NAMALWA (cell line): Measurements from ENCODE around the gene FIZ1.
"Not testable (repeated sequence)": the region's sequence is repeated elsewhere in the genome, so short reads cannot be mapped to it uniquely, and the experiment has no call there.

Experiments used
- DNase-seq: peaks from one replicate; pipeline ENCODE4 v3.0.0-alpha.2; 2015; ENCODE audit warnings: low spot score

The FIZ1 gene

DNA sequence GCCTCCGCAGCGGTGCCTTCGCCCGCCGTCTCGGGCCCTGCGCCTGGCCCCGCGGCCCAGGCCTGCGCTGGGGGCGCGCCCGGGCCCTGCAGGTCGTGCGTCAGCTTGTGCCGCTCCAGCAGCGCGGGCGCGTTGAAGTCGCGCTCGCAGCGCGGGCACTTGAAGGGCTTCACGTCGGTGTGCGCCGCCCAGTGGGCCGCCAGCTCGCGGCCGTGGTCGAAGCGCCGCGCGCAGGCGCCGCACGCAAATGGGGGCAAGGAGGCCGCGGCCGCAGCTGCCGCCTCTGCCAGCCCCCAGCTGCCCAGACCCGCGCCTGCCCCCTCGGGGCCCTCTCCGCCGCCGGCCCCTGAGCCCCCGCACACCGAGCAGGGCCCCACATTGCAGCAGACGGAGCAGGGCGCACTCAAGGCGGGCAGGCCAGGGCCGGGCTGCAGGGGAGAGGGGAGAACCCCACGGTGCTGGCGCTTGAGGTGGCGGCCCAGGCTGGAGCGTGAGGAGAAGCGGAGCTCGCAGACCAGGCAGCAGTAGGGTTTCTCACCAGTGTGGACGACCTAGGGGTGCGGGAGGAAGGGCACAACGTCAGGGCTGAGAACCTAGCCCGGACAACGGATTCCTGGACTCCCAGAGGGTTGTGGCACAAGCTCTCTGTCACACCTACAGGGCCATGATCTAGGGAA, 6.1 kb downstream of the FIZ1 start:
- no peak for DNase-seq

DNA sequence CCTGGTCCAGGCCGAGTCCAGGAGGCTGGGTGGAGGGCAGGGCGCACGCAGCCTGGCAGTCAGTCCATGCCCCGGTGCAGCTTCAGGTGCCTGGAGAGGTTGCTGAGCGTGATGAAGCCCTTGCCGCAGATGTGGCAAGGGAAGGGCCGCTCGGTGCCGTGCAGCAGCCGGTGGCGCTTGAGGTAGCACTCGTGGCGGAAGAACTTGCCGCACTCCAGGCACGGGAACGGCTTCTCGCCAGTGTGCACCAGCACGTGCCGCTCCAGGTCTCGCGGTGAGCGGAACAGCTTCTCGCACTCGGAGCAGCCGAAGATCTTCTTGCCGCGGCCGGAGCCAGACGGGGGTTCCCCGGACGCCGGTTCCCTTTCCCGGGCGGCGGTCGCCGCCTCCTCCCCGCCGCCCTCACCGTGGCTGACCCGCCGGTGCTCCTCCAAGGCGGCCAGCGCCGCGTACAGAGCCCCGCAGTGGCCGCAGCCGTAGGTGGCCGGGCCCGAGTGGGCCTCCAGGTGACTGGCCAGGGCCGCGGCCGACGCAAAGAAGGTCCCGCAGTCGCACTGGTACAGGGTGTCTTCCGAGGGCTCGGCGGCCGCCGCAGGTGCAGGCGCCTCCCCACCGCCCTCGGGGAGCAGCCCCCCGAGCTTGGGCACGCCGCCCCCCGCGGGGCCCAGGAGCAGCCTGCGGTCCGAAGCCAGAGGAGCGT, 6.8 kb downstream of the FIZ1 start:
- no peak for DNase-seq

DNA sequence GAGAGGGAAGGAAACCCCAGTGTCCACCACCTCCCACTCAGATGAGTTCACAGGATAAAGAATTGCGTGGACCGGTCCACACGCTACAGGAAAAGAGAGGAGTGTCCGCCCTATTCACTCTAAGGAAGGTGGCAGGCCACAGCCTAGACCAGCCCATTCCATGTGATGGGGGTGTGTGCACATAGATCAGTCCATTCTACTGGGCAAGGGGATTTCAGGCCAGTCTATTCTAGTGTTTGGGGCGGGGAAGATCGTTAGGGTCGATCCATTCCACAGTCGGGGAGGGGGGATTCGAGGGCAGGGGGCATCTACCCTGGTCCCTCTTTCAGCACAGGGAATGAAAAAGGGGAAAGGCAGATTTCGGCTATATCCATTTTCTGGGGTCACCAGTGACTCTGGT, 7.8 kb downstream of the FIZ1 start:
- DNase-seq, result peak; percentile 28

DNA sequence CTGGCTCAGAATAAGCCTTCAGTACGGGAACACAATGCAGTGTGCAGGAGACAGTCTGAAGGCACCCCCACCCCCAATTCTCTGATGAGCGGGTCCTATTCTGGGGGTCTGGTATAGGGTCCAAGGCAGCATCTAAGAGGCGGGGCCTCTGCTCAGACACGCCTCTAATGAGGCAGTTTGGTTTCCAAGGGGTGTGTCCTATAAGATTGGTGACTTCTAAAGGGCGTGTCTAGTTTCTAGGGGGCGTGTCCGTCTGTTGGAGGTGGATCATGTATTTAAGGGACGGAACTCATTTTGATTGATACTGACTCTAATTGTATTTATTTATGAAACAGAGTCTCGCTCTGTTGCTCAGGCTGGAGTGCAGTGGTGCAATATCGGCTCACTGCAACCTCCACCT, 8.7 kb downstream of the FIZ1 start:
- peak; percentile 84 for DNase-seq

DNA sequence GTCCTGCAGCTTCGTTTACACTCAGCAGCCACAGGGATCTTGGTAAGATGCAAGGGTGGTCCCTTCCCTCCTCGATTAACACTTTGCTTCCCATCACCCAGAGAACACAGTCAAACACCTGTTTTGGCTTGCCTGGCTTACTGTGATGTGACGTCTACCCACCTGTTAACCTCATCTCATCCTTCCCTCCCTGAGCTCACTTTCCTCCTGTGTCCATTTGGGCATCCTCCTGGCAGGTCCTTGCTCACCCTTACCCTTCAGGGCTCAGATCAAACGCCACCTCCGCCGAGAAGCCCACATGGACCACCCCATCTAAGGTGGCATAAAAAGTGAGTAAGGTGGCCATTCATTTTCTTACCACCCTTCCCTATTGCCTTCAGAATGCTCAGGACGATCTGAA, 9.2 kb downstream of the FIZ1 start:
- DNase-seq, result no peak

DNA sequence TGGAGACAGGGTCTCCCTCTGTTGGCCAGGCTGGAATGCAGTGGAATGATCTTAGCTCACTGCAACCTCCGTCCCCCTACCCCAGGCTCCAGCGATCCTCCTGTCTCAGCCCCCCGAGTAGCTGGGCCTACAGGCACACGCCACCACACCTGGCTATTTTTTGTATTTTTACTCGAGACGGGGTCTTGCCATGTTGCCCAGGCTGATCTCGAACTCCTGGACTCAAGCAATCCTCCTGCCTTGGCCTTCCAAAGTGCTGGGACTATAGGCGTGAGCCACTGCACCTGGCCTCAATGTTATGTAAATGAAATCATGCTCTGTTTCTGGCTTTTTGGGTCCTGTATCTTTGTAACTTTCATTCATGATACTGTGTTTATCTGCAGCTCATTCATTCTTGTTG, 10.6 kb downstream of the FIZ1 start:
- no peak for DNase-seq

DNA sequence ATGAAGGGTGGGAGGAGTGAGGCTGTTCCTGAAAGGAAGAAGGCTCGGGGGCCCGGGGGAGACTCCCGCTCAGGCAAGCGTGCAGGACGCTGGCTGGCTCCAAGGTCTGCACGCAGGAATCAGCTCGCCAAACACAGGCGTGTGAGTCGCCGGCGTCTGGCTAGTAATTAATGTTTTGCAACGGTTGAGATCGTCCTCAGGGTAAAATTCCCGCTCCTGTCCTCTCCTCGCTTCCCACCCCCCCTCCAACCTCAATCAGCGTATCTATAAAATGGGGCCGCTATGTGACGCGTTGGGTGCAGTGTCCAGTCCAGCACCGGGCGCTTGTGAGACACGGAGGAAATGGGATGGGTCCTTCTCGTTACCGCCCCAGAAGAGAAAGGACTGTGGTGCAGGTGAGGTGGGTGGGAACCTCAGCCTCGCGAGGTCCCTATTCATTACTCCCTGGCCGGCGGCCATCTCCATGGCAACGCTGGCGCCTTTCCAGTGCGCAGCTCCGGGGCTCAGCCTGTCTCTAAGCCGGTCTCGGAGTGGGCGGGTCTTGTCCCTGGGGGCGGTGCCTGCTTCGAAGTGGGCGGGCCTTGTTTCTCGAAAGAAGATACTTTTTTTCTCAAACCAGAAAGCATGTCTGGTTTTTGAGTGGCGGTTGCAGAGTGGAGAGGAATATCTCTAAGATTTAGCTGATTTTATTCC, 12.2 kb downstream of the FIZ1 start:
- peak; percentile 97 for DNase-seq

DNA sequence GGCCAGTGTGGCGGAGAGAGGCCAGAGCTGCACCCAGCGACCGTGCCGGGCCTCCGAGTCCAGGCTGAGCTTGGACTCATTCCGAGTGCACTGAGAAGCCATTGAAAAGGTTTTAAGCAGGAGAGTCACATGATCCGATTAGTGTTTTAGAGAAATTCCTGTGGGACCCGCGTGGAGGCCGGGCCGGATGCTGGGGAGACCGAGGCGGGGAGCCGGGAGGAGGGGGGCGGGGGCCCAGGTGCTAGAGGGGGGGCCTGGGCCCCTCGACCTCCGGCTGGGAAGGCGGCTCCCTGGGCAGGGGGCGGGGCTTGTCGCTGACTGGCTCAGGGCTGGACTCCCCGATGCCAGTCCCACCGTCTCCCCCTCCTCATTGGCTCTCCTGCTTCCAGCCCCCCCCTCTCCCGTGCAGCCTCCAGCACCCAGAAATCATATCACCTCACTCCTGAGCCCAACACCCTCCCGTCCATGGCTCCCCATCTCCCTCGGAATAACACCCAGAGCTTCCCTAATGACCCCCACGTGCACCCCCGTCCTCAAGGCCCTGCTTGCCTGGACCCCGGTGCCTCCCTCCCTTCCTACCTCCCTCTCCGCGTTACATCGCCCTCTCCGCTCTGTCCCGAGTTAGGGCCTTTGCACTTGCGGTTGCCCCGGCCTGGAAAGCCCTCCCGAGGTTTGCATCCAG, 13.5 kb downstream of the FIZ1 start:
- peak; percentile 68 for DNase-seq

DNA sequence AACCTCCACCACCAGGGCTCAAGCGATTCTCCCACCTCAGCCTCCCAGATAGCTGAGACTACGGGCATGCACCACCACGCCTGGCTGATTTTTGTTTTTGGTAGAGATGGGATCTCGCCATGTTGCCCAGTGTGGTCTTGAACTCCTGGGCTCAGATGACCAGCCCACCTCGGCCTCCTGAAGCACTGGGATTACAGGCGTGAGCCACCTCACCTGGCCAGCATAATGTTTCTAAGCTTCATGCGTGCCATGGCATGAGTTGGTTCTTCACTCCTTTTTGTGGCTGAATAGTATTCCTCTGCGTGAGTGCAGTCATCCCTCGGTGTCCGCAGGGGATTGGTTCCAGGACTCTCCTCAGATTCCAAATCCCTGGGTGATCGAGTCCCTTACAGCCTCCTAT, 14.4 kb downstream of the FIZ1 start:
- DNase-seq, result no peak

DNA sequence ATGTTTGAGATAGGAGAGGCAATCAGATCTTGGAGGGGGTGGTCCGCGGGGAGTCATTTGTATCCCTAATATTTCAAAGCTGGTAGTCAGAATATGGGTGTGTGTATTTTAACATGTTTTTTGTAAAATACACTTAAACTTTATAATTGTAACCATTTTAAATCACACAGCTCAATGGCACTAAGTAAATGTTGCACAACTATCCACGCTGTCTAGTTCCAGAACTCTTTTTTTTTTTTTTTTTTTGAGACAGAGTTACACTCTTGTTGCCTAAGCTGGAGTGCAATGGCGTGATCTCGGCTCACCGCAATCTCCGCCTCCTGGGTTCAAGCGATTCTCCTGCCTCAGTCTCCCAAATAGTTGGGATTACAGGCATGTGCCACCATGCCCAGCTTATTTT, 15.4 kb downstream of the FIZ1 start:
- not testable (repeated sequence) for DNase-seq

DNA sequence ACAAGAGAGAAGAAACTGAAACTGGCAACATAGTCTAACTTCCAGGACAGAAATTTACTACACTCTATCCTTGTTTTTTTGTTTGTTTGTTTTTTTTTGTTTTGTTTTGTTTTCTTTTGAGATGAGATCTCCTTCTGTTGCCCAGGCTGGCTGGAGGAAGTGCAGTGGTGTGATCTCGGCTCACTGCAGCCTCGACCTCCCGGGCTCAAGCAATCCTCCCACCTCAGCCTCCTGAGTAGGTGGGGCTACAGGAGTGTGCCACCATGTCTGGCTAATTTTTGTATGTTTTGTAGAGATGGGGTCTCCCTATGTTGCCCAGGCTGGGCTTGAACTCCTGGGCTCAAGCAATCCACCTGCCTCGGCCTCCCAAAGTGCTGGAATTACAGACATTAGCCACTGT, 17.0 kb downstream of the FIZ1 start:
- not testable (repeated sequence) for DNase-seq

DNA sequence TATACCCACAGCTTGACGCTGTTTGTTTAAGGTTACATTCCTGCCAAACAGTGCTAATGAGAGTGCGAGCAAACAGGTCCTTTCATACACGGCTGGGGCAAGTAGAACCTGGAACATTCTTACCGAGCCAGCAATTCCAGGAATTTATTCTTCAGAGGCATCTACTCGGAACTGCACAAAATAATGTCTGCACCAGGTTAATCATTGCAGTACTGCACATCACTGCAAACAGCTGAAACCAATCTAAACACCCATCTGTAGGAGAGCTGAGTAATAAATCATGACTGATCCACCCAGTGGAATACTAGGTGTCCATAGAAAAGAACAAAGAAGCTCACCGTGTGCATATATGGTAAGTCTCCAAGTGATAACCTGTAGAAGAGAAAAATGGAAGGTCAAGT, 17.5 kb downstream of the FIZ1 start:
- DNase-seq, result no peak

DNA sequence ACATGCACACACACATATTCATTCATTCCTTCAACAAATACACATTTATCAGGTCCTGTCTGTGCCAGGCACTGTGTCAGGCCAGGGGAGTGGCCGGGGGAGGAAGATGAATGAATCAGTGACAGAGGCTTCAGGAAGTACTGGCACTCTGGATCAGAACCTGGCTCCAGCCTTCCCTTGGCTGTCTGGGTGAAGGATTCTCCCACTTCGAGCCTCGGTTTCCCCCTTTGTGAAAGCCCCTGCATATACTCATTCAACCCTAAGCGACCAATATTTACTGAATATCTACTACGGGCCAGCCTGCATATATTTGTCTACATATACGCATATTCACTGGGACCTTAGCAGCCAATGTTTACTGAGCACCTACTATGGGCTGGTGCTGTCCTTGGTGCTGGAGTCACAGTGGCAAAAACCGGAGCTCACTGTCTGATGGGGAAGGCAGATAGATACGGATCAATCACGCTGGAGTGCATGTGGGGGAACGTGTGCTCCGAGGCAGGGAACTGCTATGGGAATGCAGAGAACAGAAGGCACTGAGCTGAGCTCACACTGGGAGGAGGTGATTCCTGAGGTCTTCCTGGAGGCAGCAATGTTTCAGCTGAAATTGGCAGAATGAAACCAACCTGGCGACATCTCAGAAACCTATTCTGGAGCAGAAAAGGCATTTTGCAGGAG, 18.0 kb downstream of the FIZ1 start:
- peak; percentile 38 for DNase-seq

DNA sequence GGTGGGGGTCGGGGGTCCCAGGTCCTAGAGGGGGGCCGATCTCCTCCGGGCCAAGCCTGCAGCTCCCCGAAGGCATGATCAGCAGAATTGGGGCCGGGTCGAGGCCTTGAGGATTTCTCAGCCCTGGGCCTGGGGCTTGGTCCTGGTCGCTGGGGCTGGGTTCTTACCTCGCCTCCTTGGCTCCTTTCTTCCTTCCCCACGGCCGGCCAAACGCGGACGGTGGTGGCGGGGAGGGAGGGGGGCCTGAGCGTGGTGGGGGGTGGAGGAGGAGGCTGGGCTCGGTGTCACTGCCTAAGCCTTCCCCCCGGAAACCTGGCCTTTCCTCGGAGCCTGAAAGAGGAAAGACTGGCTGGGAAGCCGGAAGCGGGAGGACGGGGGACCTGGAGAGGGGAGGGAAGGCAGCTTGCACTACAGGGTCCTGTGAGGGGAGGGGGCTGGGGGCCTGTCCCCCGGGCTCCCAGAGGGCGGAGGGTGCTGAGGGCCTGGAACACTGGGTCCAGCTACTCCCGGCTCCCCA, 18.6 kb downstream of the FIZ1 start, which contains the start of gene ZNF579:
Gene ZNF579 (minus strand): TSS at position 221 of the 517 bp plus-strand sequence. CDS start 1,209 bp downstream, outside the sequence.
- peak; percentile 83 for DNase-seq

DNA sequence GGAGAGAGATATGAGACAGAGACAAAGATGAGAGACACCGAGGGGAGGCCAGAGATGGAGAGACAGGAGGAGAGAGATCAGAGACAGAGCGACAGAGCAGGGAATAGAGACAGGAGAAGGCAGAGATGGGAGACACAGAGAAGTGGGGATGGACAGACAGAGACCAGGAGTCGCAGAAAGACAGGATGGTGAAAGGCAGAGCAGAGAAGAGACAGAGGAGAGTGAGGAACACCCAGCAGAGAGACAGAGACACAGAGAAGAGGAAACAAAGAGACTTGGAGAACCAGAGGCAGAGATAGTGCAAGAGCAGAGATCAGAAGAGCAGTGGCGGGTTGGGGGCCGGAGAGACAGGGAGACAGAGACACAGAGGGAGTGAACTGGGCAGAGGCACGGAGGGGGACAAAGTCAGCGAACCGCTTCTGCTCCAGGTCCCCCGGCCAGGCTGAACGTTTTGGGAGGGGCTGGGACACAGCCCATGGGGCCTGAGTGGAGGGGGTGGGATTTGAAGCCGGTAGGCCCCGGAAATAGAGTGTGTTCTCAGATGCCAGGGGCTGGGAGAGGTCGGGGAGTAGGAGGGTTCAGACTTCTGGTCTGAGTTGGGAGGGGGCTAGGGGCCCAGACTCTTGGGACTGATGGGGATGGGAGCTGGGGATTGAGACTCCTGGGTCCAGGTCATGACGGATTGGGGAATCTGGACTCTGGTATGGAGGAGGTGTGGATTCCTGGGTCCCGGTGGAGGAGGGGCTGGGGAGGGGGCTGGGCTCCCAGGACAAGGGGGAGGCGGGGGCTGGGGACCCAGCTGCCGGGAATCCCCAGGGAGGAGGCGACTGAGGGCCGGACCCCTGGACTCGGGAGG, 19.3 kb downstream of the FIZ1 start:
- peak; percentile 53 for DNase-seq

DNA sequence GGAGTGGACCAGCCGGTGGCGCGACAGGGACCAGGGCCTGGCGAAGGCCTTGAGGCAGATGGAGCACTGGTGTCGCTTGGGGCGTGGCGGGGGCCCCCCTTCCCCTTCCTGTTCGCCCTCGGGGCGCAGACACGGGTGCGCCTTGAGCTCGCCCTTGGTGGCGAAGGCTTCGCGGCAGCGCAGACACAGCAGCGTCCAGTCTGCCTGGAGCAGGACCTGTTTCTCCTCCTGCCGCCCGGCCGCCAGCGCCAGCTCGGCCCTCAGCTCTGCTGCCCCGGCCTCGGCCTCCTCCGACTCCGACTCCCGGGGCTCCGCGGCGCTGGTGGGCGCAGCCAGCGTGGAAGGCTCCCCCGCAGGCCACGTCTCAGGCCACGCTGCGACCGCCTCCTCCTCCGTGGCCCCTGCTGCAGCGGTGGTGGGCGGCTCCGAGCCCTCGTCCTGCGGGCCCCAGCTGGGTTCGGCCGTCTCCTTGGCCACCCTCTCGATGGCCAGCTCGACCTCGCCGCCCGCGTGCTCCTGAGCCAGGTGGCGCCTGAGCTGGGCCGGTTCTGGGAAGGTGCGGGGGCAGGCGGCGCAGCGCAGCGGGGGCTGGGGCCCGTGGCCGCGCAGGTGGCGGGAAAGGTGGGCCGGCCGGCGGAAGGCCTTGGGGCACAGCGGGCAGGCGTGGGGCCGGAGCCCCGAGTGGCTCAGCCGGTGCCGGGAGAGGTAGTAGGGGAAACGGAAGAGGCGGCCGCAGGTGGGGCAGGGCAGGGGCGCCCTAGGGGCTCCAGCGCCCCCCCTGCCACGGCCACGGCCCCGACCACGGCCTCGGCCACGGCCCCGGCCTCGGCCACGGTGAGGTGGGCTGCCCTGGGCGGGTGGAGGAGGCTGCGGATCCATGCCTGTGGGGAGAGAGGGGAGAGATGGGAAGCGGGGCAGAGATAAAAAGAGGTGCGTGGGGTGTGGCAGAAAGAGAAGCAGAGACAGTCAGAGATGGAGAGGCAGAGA, 20.3 kb downstream of the FIZ1 start:
- DNase-seq, result no peak

DNA sequence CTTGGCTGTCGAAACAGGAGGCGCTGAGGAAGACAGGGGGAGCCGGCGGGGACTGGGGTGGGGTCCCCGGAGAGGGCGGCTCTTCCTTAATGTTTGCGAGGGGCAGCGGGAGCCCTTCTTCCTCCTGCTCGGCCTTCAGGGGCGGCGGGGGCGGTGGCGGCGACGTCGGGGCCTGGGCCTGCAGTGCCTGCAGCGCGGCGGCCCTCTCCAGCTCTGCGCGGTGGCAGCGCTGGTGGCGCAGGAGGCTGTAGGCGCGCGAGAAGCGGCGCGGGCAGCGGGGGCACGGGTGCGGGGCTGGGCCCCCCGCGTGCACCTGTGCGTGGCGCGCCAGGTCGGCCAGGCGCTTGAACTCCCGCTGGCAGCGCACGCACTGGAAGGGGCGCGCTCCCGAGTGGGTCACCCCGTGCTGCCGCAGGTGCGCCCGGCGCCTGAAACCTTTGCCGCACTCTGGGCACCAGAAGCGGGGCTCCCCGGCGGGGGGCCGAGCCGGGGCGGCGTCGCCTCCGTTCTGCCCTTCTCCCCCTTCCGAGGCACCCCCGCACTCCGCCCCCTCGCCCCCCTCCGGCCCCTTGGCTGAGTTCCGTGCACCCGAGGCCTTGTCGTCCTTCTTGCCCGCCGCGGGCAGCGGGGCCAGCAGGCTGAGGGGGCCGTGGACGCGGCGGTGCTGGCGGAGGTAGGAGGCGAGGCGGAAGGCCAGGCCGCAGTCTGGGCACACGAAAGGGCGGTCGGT, 21.1 kb downstream of the FIZ1 start:
- no peak for DNase-seq

DNA sequence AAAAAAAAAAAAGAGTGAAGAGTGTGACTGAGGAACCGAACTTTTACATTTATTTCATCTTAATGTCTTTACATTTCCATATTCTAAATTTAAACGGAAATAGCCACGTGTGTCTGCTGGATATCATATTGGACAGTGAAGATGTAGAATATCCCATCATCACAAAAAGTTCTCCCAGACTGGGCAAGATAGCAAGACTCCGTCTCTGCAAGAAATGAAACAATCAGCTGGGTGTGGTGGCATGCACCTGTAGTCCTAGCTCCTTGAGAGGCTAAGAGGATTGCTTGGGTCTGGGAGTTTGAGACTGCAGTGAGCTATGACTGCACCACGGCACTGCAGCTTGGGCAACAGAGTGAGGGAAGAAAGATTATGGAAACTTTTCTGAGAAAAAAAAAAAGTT, 22.6 kb downstream of the FIZ1 start:
- no peak for DNase-seq

DNA sequence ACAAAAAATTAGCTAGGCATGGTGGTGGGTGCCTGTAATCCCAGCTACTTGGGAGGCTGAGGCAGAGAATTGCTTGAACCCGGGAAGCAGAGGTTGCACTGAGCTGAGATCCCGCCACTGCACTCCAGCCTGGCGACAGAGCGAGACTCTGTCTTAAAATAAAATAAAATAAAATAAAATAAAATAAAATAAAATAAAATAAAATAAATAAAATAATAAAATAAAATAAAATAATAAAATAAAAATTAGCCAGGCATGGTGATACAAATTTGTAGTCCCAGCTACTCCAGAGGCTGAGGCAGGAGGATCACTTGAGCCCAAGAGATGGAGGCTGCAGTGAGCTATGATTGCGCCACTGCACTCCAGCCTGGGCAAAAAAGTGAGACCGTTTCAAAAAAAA, 25.4 kb downstream of the FIZ1 start:
- DNase-seq, result not testable (repeated sequence)
